Activated CD8-positive, alpha-beta memory T cell treated with anti-CD3 and anti-CD28 coated beads for 24 hours (primary cell): Measurements from ENCODE around the gene MYBPC3.

Source experiments
- DNase-seq: peaks from one replicate; pipeline ENCODE4 v3.0.0-alpha.2; 2020

The MYBPC3 gene

DNA sequence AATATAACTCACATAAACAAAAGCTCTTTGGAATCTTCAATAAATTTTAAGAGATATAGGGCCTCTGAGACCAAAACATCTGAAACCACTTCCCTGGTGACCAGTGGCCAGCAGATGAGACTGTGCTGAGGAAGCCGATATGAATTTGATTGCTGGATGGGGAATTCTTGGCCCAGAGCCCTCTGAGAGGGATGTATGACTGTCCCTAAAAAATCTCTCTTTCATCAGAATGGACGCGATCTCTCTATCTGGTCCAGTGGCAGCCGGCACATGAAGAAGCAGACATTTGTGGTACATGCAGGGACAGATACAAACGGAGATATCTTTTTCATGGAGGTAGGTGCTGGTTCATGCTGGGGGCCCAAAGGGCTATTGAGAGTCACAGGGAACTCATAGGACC, 37.5 kb downstream of the MYBPC3 start:
- no peak for DNase-seq

DNA sequence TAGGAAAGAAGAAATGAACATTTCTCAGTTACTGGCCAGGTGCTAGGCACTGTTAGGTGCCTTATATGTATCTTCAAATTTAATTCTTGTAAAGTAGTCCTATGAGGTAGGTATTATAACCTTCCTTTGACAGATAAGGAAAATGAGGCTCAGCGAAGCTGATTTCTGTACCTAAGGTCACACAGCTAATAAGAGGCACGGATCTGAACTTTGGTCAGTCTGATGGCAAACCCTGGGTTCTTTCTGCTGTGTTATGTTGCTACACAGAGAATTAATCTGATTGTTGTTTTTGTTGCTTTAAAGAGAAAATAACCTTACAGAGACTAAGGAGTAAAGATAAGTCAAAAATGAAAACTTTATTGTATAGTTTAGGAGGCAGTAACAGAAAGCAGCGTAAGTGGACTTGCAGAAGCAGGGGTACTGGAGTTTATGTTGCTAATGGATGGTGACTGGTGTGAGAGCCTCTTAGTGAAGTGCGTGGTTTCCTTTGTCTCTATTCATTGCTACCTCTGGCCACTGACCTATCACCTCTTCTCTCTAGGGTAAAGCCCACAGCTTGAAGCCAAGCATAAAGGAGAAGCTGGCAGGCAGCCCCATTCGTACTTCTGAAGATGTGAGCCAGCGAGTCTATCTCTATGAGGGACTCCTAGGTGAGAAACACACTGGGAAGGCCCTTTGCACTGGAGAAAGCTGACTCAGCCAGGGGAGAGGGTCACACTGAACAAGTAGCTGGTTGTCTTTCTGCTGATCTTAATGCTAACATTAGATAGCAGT, 44.3 kb downstream of the MYBPC3 start:
- DNase-seq: no peak

DNA sequence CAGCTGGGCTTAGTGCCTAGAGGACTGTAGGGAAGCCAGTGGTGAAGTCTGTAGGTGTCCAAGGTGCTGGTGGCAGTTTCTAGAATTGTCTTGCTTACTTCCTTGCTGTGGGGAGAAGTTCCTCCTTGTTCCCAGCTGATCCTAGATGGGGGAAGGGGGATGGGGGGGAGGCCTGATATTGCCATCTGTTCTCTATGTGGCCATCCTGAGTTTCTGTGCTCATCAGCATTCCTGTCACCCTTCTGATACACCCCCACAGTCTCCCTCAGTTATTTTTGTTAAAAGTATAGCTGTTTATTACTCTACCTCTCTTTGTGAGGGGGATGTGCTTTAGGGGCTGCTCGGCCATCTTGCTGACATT, 46.0 kb downstream of the MYBPC3 start:
- DNase-seq: no peak

DNA sequence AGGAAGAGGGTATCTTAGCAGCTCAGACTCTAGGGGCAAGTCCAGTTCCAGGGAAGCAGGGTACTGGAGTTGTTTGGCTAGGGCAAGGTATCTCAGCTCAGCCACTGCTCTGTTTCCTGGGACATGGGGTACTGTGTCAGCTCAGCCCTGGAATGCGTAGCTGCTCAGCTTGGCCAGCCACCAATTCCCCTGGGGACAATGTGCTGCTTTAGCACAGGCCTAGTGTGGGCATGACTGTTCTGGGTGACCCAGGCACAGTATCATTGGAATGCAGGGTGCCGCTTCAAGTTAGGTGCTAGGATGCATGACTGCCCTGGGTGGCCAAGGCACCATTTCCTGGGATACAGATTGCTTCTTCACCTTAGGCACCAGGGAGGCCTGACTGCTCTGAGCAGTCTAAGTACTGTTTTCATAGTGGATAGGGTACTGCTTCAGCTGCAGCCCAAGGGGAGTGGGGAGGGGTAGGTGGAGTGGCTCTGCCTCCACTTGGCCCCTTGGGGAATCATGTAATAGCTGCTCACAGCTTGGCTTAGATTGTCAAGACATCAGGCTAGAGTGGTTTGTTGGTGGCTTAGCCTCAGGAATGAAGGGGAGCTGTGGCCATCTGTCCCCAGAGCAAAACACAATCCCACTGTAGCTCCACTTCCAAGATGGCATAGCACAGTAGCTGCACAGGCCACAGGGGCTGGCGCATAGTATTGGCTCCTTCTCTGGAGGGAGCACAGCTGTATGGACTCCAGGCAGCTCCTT, 46.6 kb downstream of the MYBPC3 start:
- DNase-seq: no peak

DNA sequence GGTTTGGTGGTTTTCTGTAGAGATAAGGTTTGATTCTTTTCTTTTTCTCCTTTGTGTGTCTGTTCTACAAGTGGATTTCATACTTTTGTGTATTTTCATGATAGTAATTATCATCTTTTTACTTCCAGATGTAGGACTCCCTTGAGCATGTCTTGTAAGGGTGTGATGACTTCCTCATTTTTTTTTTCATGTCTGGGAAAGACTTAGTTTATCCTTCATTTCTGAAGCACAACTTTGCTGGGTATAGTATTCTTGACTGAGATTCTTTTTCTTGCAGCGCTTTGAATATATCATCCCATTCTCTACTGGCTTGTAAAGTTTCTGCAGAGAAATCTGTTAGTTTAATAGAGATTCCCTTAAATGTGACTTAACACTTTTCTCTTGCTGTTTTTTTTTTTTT, 49.6 kb downstream of the MYBPC3 start:
- no peak for DNase-seq

DNA sequence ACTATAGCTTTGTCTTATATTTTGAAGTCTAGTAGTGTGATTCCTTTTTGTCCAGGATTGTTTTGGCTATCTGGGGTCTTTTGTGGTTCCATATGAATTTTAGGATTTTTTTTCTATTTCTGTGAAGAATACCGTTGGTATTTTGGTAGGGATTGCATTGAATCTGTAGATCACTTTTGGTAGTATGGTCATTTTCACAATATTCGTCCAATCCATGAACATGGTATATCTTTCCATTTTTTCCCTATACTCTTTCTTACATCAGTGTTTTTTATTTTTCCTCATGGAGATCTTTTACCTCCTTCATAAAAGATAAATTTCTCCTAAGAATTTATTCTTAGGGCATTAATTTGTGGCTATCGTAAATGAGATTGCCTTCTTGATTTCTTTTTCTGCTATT, 53.4 kb downstream of the MYBPC3 start:
- no peak for DNase-seq

DNA sequence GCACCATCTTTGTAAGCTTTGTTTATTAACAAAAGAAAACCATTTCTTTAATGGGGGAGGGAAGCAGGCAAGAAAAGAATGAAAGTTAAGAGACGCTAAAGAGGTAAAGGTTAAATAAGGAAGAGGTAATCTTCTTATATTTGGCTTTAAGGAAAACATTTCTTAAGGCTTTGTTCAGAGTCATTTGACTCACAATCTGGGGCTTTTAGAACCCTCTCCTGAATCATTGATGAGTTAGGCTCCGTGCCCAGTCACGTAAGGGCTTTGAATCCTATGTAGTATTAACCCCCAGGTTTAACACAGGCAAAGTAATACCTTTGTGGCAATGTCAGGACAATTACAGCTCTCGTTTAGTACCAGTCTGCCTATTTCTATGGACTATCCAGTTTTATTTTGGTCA, 56.5 kb downstream of the MYBPC3 start:
- no peak for DNase-seq

DNA sequence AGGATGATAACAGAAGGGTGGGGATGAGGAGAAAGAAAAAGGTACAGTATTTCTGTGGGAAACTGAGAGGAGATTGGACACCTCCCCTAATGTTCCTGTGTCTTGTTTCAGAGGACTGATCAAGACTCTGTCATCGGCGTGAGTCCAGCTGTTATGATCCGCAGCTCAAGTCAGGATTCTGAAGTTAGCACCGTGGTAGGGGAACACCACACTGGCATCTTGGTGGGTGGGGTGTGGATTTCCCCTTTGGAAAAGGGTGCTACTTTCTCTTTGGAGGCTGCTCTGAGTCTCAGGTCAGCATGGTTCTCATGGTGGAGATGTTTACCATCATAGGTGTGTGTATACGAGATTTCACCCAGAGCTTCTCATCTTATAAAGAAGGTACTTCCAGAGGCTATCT, 57.1 kb downstream of the MYBPC3 start:
- DNase-seq: no peak

DNA sequence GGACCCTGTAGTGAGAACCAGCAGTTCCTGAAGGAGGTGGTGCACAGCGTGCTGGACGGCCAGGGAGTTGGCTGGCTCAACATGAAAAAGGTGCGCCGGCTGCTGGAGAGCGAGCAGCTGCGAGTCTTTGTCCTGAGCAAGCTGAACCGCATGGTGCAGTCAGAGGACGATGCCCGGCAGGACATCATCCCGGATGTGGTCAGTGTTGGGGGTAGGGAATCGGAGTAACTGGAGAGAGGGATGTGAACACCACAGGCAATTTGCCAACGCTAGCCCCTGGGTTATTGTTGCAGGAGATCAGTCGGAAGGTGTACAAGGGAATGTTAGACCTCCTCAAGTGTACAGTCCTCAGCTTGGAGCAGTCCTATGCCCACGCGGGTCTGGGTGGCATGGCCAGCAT, 62.6 kb downstream of the MYBPC3 start:
- no peak for DNase-seq

DNA sequence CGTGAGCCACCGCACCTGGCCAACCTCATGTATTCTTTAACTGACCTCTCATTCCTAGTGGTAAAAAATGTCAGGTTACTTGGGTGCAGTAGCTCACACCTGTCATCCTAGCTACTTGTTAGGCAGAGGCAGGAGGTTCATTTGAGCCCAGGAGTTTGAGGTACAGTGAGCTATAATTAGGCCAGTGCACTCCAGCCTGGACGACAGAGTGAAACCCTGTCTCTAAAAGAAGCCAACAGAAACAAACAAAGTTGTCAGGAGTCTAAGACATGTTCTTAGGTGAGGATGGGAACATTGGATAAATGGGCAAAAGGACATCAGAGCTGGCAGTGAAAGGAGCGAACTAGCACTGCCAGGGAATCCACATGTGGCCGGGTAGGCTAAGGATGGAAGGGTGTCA, 64.4 kb downstream of the MYBPC3 start:
- DNase-seq: no peak

DNA sequence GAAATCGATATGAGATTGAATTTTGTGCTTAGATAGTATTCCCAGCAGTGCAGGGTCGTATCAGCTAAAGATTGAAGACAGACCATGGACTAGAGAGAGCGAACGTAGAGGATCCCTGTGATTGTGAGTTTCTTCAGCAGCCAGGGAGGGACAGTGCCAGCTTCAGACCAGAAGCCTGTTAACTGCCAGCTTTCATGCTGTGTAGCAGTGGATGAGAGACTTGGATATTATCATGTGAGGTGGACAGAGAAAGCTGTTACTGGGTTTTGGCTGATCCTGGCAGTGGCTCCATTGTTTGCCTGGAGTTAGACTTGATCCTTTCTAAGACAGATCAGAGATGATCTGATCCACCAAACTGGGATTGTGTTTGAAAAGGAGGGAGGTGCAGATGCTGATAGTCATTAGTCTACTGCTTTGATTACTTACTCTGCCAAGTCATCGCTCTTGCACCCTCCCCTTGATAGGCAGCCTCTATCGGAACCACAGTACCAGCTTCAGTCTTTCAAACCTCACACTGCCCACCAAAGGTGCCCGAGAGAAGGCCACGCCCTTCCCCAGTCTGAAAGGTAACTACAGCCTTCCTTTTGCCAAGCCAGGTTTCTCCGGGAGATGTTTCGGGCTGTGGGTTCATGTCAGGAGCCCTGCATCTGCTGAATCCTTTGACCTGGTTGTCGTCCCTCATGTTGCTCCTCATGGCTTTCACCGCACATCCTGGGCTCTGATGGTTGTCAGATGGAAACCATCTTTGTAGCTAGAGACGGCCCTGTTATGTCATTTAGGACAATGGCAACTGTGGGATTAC, 66.3 kb downstream of the MYBPC3 start:
- DNase-seq: no peak

DNA sequence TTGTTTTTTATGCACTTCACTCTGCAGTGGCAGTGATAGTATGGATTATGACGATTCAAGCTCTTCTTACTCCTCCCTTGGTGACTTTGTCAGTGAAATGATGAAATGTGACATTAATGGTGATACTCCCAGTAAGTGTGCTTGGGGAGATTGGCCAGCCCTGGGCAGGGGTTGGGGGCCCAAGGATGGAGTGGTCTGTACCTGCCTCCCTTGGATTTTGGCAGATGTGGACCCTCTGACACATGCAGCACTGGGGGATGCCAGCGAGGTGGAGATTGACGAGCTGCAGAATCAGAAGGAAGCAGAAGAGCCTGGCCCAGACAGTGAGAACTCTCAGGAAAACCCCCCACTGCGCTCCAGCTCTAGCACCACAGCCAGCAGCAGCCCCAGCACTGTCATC, 68.4 kb downstream of the MYBPC3 start:
- DNase-seq: no peak

DNA sequence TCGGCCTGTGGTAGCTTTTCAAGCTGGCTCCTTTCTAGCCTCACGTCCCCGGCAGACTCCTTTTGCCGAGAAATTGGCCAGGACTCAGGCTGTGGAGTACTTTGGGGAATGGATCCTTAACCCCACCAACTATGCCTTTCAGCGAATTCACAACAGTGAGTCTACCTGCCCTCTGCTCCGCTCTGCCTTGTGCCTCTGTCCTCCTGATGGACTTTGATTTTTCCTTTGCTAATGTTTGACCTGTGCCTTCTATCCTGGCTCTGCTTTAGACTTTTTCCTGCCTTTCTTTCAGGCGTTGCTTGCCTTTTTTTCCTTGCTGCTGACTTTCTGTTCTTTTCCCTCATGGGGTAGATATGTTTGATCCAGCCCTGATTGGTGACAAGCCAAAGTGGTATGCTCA, 70.0 kb downstream of the MYBPC3 start:
- DNase-seq: no peak
